Stimulated activated CD4-positive, alpha-beta T cell treated with anti-CD3 and anti-CD28 coated beads, Interleukin-1b, Interleukin-23, amount 100 ng/mL, for 48 hours (primary cell): Measurements from ENCODE around the gene IRX2.

Source experiments
- DNase-seq: peaks from one replicate; pipeline ENCODE4 v3.0.0-alpha.2; 2020

Gene IRX2

GRCh38 chr5:2755681-2756171, 4.2 kb upstream of the IRX2 start:
- DNase-seq, result no peak

- no peak for DNase-seq
These were observed 3.7 kb upstream of the IRX2 start for GRCh38 chr5:2755076-2755680.

DNA sequence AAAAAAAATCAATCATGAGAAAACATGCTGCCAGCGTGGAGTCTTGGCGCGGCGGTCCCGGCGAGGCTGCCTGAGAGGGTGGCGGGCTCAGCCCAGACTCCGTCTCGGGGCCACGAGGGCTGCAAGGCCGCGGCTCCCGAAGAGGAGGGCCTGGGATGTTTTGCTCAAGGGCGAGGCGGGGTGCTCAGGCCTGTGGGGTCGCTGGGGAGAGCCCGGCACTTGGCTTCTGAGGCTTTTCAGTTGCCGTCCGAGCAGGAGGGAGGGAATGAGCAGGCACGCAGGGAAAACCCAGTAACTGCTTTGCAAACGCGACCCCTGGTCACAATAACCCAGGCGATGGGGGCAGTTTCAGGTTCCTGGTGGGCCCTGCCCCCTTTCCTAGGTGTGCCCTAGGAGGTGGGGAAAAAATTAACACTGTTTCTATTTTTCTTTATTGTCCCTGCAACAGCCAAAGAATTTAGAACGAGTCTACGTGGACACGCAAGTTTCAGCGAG, 3.2 kb upstream of the IRX2 start:
- no peak for DNase-seq

DNA sequence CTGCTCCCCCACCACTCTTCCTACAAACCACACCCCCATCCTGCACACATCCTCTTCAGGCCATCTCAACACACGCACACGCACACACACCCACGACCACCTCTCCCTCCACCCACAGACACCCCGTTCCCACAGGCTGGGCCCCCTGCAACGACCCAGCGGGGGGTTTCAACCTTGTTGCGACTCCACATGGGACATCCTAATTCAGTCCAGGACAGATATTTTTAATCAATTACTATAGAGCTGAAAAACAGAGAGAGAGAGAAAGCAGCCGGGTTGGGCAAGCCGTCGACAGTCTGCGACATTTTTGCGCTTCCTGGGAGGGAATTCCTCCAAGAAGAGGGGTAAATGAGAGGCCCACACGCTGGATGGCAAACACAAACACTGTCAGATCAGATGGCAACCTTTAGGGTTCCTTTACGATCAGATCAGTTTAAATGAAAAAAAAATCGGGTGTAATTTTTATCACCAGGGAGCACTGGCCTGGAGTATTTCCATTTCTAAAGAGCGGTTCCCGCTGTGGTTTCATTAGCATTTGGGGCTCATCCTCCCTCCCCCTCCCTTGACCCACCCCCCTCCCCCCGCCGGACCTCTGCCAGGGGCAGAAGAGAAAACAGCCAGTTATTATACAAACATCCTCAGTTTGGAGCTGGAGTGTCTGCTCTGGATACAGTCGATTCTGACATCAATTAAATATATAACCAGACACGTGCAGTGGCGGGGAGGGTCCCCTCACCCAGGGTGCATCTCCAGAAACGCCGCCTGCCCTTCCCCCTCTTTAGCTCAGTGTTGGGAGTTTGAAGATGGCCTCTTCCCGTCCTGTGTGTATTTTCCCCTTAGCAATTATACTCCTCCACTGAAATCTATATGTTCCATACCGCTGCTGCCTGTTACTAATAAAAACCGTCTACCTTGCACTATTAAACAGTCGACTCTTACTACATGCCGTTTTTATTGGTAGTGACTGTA, 2.3 kb upstream of the IRX2 start:
- DNase-seq, result no peak

DNA sequence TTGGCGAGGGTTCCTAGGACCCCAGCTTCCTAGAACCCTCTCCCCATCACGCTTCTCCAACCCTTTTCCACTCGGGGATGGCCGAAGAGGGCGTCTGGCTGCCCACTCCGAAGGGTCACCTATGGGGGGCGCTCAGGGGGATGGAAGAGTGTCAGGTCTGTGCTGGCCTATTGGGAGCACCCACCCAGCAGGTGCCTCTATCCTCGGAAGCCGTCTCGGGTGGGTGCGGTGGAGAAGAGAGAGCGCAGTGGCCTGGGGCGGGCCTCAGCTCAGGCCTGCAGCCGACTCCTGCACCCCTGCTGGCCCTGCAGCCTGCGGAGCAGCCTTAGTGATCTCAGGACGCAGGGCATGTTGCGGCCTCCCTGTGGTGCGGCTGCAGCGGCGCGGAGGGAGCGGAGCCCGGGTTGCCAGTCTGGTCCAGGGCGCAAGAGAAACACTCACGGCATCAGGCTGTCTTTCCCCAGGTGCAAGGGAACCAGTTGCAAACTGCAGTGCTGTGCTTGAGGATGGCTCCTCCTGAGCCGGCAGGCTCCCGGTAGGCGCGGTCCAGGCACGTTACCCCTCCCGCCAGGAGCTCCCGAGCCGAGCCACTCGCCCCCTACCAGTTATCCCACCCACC, 1.5 kb upstream of the IRX2 start:
- DNase-seq, result no peak

DNA sequence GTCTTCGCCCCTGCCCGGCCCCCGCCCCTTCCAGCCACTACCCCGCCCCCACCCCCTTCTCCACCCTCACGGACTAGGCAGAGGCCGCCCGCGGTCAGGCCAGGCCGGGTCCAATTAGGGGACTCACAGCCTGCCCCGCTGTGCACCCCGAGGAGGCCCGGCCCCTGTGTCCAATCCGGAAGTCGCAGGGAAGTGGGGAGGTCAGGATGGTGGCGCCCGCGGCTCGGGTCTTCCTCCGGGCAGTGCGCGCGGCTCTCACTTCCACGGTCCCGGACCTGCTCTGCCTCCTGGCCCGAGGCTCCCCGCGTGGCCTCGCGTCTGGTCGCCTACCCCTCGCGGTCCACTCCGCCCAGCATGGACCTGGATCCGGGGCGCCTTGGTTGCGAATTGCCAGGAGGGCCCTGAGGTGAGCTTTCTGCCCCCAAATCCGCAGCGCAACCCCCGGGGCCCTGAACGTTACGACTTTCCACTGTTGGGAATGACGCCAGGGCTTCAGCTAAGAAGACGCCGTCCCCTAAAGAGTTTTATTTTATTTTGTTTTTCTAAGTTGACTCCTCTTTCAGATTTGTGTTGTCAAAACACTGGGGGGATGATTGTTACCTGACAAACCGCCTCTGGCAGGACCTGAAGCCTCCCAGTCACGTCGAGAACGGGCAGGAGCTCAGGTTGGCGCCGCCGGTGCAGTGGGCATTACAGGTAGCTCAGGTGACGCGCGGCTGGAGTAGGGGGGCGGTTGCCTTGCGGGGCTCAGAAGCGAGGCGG, 763 bp upstream of the IRX2 start:
- no peak for DNase-seq

DNA sequence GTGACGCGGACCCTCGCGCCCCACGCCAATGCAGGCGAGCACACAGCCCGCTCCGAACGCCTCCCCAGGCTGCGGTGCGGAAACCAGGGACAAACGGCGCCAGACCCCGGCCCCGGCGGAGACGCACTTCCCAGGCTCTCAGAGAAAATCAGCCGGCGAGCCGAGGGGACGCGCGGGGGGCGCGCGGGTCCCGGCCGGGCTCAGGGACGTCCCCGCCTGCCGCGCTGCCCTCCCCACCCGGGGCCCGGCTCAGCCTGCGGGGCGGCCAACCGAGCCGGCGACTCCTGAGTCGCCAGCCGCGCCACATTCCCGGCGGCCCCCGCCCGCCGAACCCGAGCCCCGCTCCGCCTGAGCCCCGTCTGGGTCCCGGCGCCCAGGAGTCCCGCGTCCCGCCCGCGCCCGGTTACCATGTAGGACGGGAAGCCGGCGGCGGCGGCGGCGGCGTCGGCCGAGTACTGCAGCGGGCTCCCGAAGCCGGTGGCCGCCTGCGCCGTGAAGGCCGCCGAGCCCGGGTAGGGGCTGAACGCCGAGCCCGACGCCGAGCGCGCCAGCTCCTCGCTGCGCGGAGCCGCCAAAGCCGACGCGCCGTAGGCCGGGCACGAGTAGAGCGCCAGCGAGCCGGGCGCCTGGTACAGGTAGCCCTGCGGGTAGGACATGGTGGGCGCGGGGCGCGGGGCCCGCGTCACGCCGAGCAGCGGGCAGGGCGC, 566 bp downstream of the IRX2 start:
- no peak for DNase-seq

- no peak for DNase-seq
These were observed 1.3 kb downstream of the IRX2 start for GRCh38 chr5:2750026-2750757.

DNA sequence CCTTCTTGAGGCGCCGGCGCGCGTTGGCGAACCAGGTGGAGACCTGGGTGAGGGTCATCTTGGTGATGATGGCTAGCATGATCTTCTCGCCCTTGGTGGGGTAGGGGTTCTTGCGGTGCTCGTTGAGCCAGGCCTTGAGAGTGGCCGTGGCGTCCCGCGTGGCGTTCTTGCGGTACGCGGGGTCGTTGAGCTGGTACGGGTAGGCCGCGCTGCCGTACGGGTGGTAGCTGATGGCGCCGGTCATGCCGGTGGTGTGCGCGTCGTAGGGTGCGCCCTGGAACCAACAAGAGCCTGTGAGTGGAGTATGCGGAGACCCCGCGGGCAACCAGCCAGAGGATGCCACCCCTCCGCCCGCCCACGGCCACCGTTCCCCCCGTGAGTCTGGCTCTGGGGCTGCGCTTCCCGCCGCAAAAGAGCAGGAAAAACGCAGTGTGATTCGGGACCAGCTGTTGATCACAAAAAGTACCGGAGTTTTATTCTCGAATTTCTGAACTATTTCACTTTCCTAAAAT, 1.9 kb downstream of the IRX2 start:
- no peak for DNase-seq

DNA sequence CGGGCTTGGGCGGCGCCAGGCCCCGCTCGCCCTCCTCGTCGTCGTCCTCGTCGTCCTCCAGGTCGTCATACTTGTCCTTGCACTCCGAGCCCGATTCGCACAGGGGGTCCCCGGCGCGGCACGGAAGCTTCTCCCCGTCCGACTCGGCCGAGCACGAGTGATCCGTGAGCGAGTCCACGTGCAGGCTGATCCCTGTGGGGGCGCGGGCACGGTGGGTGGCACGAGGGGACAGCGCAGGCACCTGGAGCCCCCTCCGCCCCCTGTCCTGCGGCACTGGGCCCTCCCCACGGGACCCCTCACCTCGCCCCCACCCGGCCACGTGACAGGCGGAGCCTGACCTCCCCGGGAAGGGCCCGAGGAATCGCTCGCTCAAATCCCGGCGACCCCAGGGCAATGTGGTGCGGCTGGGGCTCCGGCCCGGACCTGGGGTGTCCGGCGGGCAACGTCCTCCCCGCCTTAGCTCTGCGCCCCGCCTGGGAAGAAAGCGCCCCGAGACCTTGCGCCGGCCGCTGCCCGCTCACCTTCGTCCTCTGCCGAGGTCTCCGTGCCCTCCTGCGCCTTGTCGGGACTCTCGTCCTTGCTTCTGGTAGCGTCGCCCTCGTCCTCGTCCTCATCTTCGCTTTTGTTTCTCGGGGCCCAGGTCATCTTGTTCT, 2.5 kb downstream of the IRX2 start:
- DNase-seq, result no peak

DNA sequence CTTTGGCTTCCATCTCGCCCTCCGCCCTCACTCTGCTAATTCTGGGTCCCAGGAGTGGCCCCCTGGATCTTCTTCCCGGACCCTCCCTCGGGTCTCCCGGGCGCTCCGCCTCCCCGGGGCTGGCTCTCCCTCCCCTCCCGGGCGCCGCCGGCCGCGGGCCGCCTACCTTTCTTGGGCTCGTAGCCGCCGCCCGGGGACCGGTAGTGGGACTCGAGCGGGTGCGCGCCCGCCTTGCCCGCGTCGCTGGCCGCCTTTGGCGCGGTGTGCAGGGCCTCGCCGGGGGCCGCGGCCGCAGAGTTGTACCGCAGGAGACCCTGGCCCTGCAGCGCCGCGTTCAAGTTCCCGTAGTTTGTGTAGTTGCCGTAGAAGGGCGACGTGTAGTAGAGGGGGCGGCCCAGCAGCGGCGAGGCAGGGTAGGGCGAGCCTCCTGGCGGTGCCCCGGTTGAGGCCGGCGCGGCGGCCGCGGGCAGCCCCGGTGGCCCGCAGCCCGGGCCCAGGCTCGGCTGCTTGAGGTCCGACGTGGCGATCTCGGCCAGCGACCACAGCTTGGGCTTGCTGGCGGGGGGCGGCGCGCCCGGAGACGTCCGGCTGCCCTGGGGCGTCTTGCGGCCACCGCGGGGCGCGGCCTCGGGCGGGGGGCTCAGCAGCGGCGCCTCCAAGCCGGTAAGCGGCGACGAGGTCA, 3.2 kb downstream of the IRX2 start:
- no peak for DNase-seq

- no peak for DNase-seq
These were observed 3.9 kb downstream of the IRX2 start for GRCh38 chr5:2747363-2748162.

GRCh38 chr5:2746561-2747032, 4.9 kb downstream of the IRX2 start:
- DNase-seq, result no peak

- no peak for DNase-seq
These were observed 7.0 kb downstream of the IRX2 start for GRCh38 chr5:2744485-2744884.

- DNase-seq, result no peak
These were observed 8.4 kb downstream of the IRX2 start for GRCh38 chr5:2742921-2743679.

DNA sequence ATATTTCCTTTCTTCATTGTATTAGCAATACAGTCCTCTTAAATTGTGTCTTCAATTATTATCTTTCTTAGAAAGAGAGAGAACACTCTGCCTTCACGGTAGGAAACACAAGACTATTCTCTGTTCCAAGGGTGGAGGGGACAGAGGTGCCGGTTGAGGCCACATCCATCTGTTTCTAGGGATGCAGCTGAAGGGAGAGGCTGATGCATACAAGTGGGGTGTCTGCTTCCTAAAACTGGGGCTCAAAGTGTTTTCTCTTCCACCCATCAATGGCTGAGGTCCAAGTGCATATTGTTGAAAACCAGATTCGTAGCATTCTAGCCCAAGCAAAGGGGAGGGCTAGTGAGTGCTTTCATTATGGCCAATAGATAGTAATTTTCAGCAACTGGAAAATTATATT, 9.5 kb downstream of the IRX2 start:
- no peak for DNase-seq

GRCh38 chr5:2740876-2741555, 10.5 kb downstream of the IRX2 start:
- no peak for DNase-seq
